ENCODE results near the gene CNPY4. TPM values are rescaled to one million over a fixed set of nuclear protein-coding genes. Genes with fewer than 3 reads are reported as not detected.

CNPY4 gene
- total RNA-seq, 1 donor from 2014 or later = 10.1 TPM

DNA sequence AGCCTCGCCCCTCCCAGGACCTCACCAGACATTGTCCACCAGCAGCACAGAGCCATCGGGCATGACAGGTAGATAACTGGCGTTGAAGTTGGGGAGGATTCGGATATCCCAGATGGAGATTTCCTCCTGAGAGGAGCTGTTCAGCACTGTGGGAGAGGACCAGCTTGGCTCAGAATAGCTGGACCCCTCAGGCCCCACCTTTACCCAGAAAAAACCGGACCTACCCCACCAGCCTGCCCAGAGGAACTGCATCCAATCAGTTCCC is 37.6 kb downstream of the CNPY4 start:
- no peak for TF ChIP-seq CTCF (IDR thresholded peaks at IDR 0.05; ENCODE audit: insufficient read depth, low read length, poor library complexity, severe bottlenecking)
- Histone ChIP-seq H3K36me3 (ENCODE audit: control insufficient read depth, insufficient read depth, low read length) (peaks cover 1% of the 10 kb centered on the region), H3K27me3 (ENCODE audit: control insufficient read depth, insufficient read depth, low read length) (no peaks in the 10 kb centered on the region), H3K4me3 (ENCODE audit: low read depth, low read length) (no peak overlapping the region)
- DNase-seq (ENCODE audit: low read depth) = no peak

DNA sequence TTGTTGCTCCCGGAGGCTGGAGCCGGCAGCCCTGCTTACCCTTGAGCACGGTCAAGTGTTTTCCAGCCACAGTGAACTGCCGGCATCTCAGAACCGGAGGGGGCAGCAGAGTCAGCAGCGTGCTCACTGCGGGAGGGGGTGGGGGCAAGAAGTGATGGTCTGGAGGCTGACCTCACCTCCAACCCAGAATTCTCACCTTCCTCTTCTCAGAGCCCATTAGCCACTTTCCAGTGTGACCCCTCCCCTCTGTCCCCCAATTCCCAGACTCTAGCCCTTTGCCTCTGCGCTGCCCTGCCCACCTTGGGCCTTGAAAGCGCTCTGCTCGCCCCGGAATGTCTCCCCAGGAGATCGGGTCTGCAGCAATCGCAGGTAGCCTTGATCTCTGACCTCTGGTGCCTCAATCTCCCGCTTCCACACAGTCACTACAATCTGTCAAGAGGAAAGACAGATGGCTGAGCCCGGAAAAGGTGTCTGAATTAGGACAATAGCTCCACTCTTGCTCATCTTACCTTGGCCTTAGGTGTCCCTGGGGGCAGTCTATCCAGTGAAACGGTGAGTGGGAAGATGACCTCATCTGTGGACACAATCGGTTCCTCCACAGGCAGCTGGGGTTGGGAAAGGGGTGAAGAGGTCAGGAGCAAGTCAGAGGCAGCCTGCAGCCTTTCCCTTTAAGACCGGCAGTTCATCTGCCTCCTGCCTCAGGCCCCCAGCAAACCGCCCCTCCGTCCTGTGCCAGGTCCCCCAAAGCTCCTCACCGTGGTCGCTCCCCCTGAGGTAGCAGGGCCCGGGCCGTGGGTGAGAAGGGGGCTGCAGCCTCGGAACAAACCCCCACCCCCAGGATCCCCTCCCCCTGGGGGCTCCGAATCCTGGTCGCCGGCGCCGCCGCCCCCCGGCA is 38.1 kb downstream of the CNPY4 start:
- no peak for DNase-seq (ENCODE audit: low read depth)

GRCh38 chr7:100158229-100159098 is 39.0 kb downstream of the CNPY4 start, which contains the start of gene TRAPPC14:
TSS of gene TRAPPC14 (minus strand) at chr7:100158723. CDS start at chr7:100158499, 224 bp downstream.
- no peak for DNase-seq (ENCODE audit: low read depth)
- Histone ChIP-seq H3K27me3 (ENCODE audit: control insufficient read depth, insufficient read depth, low read length) (no peaks in the 10 kb centered on the region), H3K36me3 (ENCODE audit: control insufficient read depth, insufficient read depth, low read length) (peaks cover 1% of the 10 kb centered on the region), H3K4me3 (ENCODE audit: low read depth, low read length) (peak within 1 kb of the TSS; percentile 81)
- TF ChIP-seq CTCF (IDR thresholded peaks at IDR 0.05; ENCODE audit: insufficient read depth, low read length, poor library complexity, severe bottlenecking) = no peak

More for the DNA sequence above, 38.1 kb downstream of the CNPY4 start:
- peak overlapping the region; percentile 81 for H3K4me3 ChIP-seq (ENCODE audit: low read depth, low read length)
- no peaks in the 10 kb centered on the region for H3K27me3 ChIP-seq (ENCODE audit: control insufficient read depth, insufficient read depth, low read length)
- H3K36me3 ChIP-seq (ENCODE audit: control insufficient read depth, insufficient read depth, low read length) = peaks cover 1% of the 10 kb centered on the region
- TF ChIP-seq CTCF (IDR thresholded peaks at IDR 0.05; ENCODE audit: insufficient read depth, low read length, poor library complexity, severe bottlenecking) = peak; percentile 44

DNA sequence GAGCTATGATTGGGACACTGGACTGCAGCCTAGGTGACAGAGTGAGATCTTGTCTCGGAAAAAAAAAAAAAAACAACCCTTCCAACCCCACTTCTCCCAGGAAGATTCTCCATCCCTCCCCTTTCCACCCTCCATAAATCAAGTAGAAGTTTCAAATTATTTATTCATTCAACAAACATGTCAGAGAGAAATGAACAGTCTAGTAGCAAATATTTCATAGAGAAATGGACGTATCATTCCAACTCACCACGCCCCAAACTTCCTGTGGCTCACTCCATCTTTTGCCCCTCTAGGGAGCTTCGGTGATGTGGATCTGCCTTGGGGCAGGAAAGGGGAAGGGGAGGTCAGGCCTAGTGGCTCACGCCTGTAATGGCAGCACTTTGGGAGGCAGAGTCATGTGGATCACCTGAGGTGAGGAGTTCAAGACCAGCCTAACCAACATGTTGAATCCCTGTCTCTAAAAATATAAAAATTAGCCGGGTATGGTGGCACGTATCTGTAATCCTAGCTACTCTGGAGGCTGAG is 39.7 kb downstream of the CNPY4 start:
- Histone ChIP-seq H3K27me3 (ENCODE audit: control insufficient read depth, insufficient read depth, low read length) (no peaks in the 10 kb centered on the region), H3K4me3 (ENCODE audit: low read depth, low read length) (peak overlapping the region; percentile 81), H3K36me3 (ENCODE audit: control insufficient read depth, insufficient read depth, low read length) (peaks cover 1% of the 10 kb centered on the region)
- no peak for TF ChIP-seq CTCF (IDR thresholded peaks at IDR 0.05; ENCODE audit: insufficient read depth, low read length, poor library complexity, severe bottlenecking)
- no peak for DNase-seq (ENCODE audit: low read depth)

- H3K4me3 ChIP-seq (ENCODE audit: low read depth, low read length) = no peak overlapping the region
- DNase-seq (ENCODE audit: low read depth) = no peak
- H3K27me3 ChIP-seq (ENCODE audit: control insufficient read depth, insufficient read depth, low read length) = no peaks in the 10 kb centered on the region
- no peak for TF ChIP-seq CTCF (IDR thresholded peaks at IDR 0.05; ENCODE audit: insufficient read depth, low read length, poor library complexity, severe bottlenecking)
- peaks cover 1% of the 10 kb centered on the region for H3K36me3 ChIP-seq (ENCODE audit: control insufficient read depth, insufficient read depth, low read length)
Measured at GRCh38 chr7:100160067-100160466, 40.6 kb downstream of the CNPY4 start.
